Stimulated activated CD4-positive, alpha-beta T cell treated with anti-CD3 and anti-CD28 coated beads, Interleukin-2, amount 100 ng/mL, for 24 hours (primary cell): ENCODE measurements around the gene CIZ1.

Experiments used
- DNase-seq, 2 donors: peaks; one replicate each; pipeline ENCODE4 v3.0.0-alpha.2; 2020

CIZ1 gene

GRCh38 chr9:128123451-128124080 is 67.8 kb downstream of the CIZ1 start:
- no peak for DNase-seq

- DNase-seq = no peak
Observed at GRCh38 chr9:128122809-128123175, 68.6 kb downstream of the CIZ1 start.

GRCh38 chr9:128121924-128122808 is 69.2 kb downstream of the CIZ1 start:
- no peak for DNase-seq

- DNase-seq = no peak
Observed at GRCh38 chr9:128121466-128121810, 69.9 kb downstream of the CIZ1 start.

- DNase-seq = no peak
Observed at GRCh38 chr9:128120741-128121465, 70.5 kb downstream of the CIZ1 start.

- no peak for DNase-seq
Observed at GRCh38 chr9:128120061-128120740, 71.2 kb downstream of the CIZ1 start.

GRCh38 chr9:128118971-128119665 is 72.3 kb downstream of the CIZ1 start:
- no peak for DNase-seq

- no peak for DNase-seq
Observed at GRCh38 chr9:128118472-128118857, 72.9 kb downstream of the CIZ1 start.

- DNase-seq = peak; percentile 100
Observed at GRCh38 chr9:128117613-128118471, 73.5 kb downstream of the CIZ1 start.

GRCh38 chr9:128116104-128117083 is 75.0 kb downstream of the CIZ1 start:
- no peak for DNase-seq
